IMR-90 (cell line): ENCODE measurements around the gene YLPM1.

Source experiments
- FOS ChIP-seq: fragments of 150-350 bp; IDR thresholded peaks from 2 replicates; pipeline ENCODE4 v1.6.1; 2016; ENCODE audit warnings: low read depth, low read length
- MAFK ChIP-seq: IDR thresholded peaks from 2 replicates; pipeline ENCODE4 v1.6.1; 2012; ENCODE audit warnings: low read depth, low read length, improper control_type of control experiment
- MAZ ChIP-seq: IDR thresholded peaks from 2 replicates; pipeline ENCODE4 v1.6.1; 2012; ENCODE audit warnings: low read depth, mild to moderate bottlenecking, low read length, improper control_type of control experiment, moderate library complexity, borderline replicate concordance
- POLR2A ChIP-seq: IDR thresholded peaks from 2 replicates; pipeline ENCODE4 v1.6.1; 2012; ENCODE audit warnings: mild to moderate bottlenecking, low read depth, low read length
- RAD21 ChIP-seq: IDR thresholded peaks from 2 replicates; pipeline ENCODE4 v1.6.1; 2012; ENCODE audit warnings: low read length, improper control_type of control experiment
- RCOR1 ChIP-seq: IDR thresholded peaks from 2 replicates; pipeline ENCODE4 v1.6.1; 2012; ENCODE audit warnings: mild to moderate bottlenecking, low read length, improper control_type of control experiment; ENCODE audit not compliant: insufficient replicate concordance
- SMC3 ChIP-seq: fragments of 150-350 bp; IDR thresholded peaks from 2 replicates; pipeline ENCODE4 v1.6.1; 2016; ENCODE audit warnings: low read depth, mild to moderate bottlenecking, antibody characterized with exemption, low read length, moderate library complexity
- TF ChIP-seq, protein P1 (sequence below): conservative IDR thresholded peaks from 2 replicates; pipeline ENCODE4 v1.5.1; 2012; ENCODE audit warnings: mild to moderate bottlenecking, low read depth, low read length, improper control_type of control experiment
- TF ChIP-seq, protein P2 (sequence below): fragments of 150-350 bp; IDR thresholded peaks from 2 replicates; pipeline ENCODE4 v1.6.1; 2017; ENCODE audit warnings: mild to moderate bottlenecking, antibody characterized with exemption, low read length, low read depth
- TF ChIP-seq, protein P3 (sequence below): fragments of 150-350 bp; IDR thresholded peaks from 2 replicates; pipeline ENCODE4 v1.6.1; 2016; ENCODE audit warnings: low read depth, mild to moderate bottlenecking, low read length, moderate library complexity, borderline replicate concordance

DNA sequence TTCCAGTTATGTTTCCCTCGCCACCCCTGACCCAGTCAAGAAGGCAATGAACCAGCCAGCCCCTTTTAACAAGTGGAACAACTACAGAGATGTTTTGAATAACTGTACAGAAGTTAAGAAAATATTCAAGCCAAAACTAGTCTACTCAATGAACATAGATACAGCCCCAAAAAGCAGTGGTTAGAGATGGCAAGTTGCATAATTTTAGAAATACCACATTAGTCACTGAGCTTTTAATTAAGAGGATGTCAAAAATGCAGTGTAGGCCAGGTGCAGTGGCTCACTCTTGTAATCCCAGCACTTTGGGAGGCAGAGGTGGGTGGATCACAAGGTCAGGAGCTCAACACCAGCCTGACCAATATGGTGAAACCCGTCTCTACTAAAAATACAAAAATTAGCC lies 85.7 kb downstream of the YLPM1 start:
- TF ChIP-seq, protein P1, sequence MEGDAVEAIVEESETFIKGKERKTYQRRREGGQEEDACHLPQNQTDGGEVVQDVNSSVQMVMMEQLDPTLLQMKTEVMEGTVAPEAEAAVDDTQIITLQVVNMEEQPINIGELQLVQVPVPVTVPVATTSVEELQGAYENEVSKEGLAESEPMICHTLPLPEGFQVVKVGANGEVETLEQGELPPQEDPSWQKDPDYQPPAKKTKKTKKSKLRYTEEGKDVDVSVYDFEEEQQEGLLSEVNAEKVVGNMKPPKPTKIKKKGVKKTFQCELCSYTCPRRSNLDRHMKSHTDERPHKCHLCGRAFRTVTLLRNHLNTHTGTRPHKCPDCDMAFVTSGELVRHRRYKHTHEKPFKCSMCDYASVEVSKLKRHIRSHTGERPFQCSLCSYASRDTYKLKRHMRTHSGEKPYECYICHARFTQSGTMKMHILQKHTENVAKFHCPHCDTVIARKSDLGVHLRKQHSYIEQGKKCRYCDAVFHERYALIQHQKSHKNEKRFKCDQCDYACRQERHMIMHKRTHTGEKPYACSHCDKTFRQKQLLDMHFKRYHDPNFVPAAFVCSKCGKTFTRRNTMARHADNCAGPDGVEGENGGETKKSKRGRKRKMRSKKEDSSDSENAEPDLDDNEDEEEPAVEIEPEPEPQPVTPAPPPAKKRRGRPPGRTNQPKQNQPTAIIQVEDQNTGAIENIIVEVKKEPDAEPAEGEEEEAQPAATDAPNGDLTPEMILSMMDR, result no peak
- TF ChIP-seq, protein P2, sequence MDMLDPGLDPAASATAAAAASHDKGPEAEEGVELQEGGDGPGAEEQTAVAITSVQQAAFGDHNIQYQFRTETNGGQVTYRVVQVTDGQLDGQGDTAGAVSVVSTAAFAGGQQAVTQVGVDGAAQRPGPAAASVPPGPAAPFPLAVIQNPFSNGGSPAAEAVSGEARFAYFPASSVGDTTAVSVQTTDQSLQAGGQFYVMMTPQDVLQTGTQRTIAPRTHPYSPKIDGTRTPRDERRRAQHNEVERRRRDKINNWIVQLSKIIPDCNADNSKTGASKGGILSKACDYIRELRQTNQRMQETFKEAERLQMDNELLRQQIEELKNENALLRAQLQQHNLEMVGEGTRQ, result no peak
- TF ChIP-seq, protein P3, sequence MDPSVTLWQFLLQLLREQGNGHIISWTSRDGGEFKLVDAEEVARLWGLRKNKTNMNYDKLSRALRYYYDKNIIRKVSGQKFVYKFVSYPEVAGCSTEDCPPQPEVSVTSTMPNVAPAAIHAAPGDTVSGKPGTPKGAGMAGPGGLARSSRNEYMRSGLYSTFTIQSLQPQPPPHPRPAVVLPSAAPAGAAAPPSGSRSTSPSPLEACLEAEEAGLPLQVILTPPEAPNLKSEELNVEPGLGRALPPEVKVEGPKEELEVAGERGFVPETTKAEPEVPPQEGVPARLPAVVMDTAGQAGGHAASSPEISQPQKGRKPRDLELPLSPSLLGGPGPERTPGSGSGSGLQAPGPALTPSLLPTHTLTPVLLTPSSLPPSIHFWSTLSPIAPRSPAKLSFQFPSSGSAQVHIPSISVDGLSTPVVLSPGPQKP, result no peak
- no peak for TF ChIP-seq FOS
- TF ChIP-seq MAZ, result no peak
- no peak for TF ChIP-seq POLR2A
- TF ChIP-seq MAFK, result no peak
- TF ChIP-seq SMC3, result no peak
- TF ChIP-seq RCOR1, result no peak
- TF ChIP-seq RAD21, result no peak
